Subcutaneous adipose tissue (tissue), 4 donors: ENCODE measurements around the gene SMIM36. TPM values are rescaled to one million over a fixed set of nuclear protein-coding genes. Genes with fewer than 3 reads are reported as not detected.

Source experiments
- CTCF ChIP-seq: fragments of 450-650 bp; IDR thresholded peaks from one replicate; pipeline ENCODE4 v1.5.1; 2016; ENCODE audit warnings: low read depth, mild to moderate bottlenecking, control low read depth, antibody characterized with exemption, moderate library complexity
- total RNA-seq, 4 donors: library from RNA; depleted of rRNA; stranded (reverse); fragments of >200 nt; gene quantifications; one replicate each; pipeline ENCODE4 v1.1.0, GENCODE V29; 2016

SMIM36 gene
- total RNA-seq, 4 donors from 2014 or later, result not detected

DNA sequence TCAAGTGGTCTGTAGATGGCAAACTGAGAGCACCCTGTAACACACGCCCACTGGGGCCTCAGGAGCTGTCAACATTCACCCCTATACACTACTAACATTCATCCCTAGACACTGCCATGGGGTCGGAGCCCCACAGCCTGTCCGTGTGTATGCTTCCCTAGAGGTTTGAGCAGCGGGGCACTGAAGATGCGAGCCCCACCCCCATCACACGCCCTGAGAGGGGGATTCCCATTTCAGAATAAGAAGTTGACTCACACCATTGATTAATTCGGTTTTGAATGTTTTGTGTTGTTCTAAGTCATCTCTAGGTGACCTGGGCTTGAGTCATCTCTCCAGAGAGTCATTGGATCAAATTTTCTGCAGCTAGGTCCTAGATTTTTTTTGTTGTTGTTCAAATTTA lies 52.3 kb downstream of the SMIM36 start:
- no peak for TF ChIP-seq CTCF

GRCh38 chr17:55458287-55458900 lies 52.9 kb downstream of the SMIM36 start:
- no peak for TF ChIP-seq CTCF

- TF ChIP-seq CTCF, result no peak
Measured at GRCh38 chr17:55456307-55457240, 54.7 kb downstream of the SMIM36 start.

DNA sequence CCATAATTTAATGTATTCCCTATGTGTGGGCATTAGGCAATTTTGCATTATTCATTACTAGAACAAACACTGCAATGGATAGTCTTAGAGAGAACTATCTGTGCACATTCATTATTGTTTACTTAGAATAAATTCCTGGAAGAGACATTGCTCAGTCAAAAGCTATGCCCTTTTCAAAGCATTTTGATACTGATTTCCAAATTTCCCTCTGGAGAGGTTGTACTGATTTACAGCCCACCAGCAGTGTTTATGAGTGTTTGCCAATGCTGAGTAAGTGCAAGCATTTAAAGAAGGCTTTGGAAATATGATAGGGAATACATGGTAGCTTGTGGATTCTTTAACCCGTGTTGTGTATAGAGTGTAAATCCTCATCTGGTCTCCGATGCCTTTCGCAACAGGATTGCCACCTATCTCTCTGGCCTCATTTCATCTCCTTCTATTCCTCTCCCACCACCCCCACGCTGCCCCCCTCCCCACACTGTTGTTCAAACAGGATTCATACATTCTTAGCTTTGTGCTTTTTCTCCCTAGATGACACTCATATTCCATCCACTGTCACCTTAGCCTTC lies 56.3 kb downstream of the SMIM36 start:
- TF ChIP-seq CTCF, result no peak

DNA sequence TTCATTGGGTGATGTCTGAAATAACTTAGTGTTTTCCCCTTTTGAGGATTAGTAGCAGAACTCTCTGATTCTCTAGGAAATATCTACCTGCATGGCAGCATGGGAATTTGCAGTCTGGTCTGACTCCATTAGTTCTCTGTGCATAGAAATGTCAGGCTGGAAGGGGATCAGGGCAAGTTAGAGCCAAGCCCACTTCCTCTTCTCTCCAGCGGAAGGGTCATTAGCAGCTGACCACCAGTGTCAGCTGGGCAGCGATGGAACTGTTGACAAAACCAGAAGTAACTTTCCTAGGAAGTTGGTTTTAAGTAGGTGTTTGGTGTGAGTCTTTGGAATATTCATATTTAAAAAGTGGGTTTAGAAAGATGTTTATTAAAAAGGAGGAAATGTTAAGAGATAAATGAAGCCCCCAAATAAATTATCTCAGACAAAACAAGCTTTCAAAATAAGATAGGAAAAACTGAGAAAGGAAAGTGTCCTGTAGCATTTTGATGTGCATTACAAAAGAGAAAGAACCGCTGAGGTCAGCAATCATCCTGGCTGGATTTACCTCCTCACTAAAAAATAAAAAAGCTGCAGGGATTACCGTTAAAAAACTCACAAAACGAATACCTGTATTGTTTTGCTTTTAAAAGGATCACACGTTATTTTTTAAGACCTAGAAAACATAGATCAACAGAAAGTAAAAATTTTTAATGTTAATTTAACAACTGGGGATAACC lies 57.3 kb downstream of the SMIM36 start:
- no peak for TF ChIP-seq CTCF

GRCh38 chr17:55452139-55452790 lies 59.0 kb downstream of the SMIM36 start:
- TF ChIP-seq CTCF, result no peak
